Amniotic stem cell (primary cell): ENCODE data around the gene ZCCHC2.

ENCODE experiments used
- DNase-seq: peaks from one replicate; lab custom pipeline; 2025; lab: John Stamatoyannopoulos, UW

ZCCHC2 gene

GRCh38 chr18:62522504-62523254 lies at the start of gene ZCCHC2:
Gene ZCCHC2, plus strand, starts transcription at chr18:62523025. Its CDS starts 400 bp downstream, at chr18:62523425.
- DNase-seq: peak; percentile 97

- DNase-seq: no peak
Measured at GRCh38 chr18:62479574-62479973, 43.3 kb upstream of the ZCCHC2 start.

GRCh38 chr18:62480927-62481326 lies 41.9 kb upstream of the ZCCHC2 start:
- DNase-seq: no peak

GRCh38 chr18:62484941-62485340 lies 37.9 kb upstream of the ZCCHC2 start:
- DNase-seq: no peak

GRCh38 chr18:62485684-62486083 lies 37.1 kb upstream of the ZCCHC2 start:
- DNase-seq: peak; percentile 38

GRCh38 chr18:62486290-62486964 lies 36.4 kb upstream of the ZCCHC2 start:
- DNase-seq: peak; percentile 5

GRCh38 chr18:62487161-62487560 lies 35.7 kb upstream of the ZCCHC2 start:
- DNase-seq: no peak

GRCh38 chr18:62490967-62491695 lies 31.7 kb upstream of the ZCCHC2 start:
- no peak for DNase-seq

- no peak for DNase-seq
Measured at GRCh38 chr18:62493033-62493862, 29.6 kb upstream of the ZCCHC2 start.

- DNase-seq: no peak
Measured at GRCh38 chr18:62494764-62495163, 28.1 kb upstream of the ZCCHC2 start.

GRCh38 chr18:62496262-62496661 lies 26.6 kb upstream of the ZCCHC2 start:
- DNase-seq: no peak

GRCh38 chr18:62497190-62497772 lies 25.5 kb upstream of the ZCCHC2 start:
- DNase-seq: no peak

GRCh38 chr18:62498616-62499262 lies 24.1 kb upstream of the ZCCHC2 start:
- no peak for DNase-seq

GRCh38 chr18:62499263-62499650 lies 23.6 kb upstream of the ZCCHC2 start:
- DNase-seq: no peak

GRCh38 chr18:62500174-62500573 lies 22.7 kb upstream of the ZCCHC2 start:
- no peak for DNase-seq

- DNase-seq: no peak
Measured at GRCh38 chr18:62500966-62501591, 21.7 kb upstream of the ZCCHC2 start.

- DNase-seq: no peak
Measured at GRCh38 chr18:62505669-62506494, 16.9 kb upstream of the ZCCHC2 start.

- no peak for DNase-seq
Measured at GRCh38 chr18:62506495-62507143, 16.2 kb upstream of the ZCCHC2 start.

GRCh38 chr18:62509779-62510178 lies 13.0 kb upstream of the ZCCHC2 start:
- no peak for DNase-seq
